A673 (cell line): Measurements from ENCODE around the gene FKRP. TPM values are rescaled to one million over a fixed set of nuclear protein-coding genes. Genes with fewer than 3 reads are reported as not detected.
"Not testable (repeated sequence)": the region's sequence is repeated elsewhere in the genome, so short reads cannot be mapped to it uniquely, and the experiment has no call there.

Experiments
- BruUV-seq: library from RNA; stranded (reverse); fragments of 400-500 nt; replicated peaks from 2 replicates; lab custom pipeline; 2021; lab: Mats Ljungman, UMichigan
- CTCF ChIA-PET: fragments of 300-600 bp; sonication (Branson Sonifier 250); formaldehyde crosslinking; loops from one replicate; lab custom pipeline; 2022; ENCODE audit warnings: antibody characterized with exemption; lab: Charles Lee
- POLR2A ChIA-PET: fragments of 300-600 bp; sonication (Branson Sonifier 250); formaldehyde crosslinking; loops from one replicate; lab custom pipeline; 2022; ENCODE audit warnings: antibody characterized with exemption; ENCODE audit not compliant: low non-redundant PET; lab: Charles Lee
- DNase-seq: peaks from one replicate; pipeline ENCODE4 v3.0.0-alpha.2; 2015; ENCODE audit warnings: low spot score
- H3K27ac ChIP-seq: fragments of 200-600 bp; sonication (generic); 2 replicates; pipeline ENCODE4 v1.5.1; 2016; ENCODE audit warnings: mixed run types, low read depth, mild to moderate bottlenecking, mixed read lengths, antibody characterized with exemption, low read length; ENCODE audit not compliant: poor library complexity, severe bottlenecking
- H3K27me3 ChIP-seq: fragments of 200-600 bp; sonication (generic); replicated peaks from 2 replicates; pipeline ENCODE4 v1.6.1; 2017; ENCODE audit warnings: mixed run types, low read depth, mild to moderate bottlenecking, mixed read lengths, antibody characterized with exemption, low read length; ENCODE audit not compliant: insufficient read depth, poor library complexity
- H3K36me3 ChIP-seq: fragments of 200-600 bp; sonication (generic); 2 replicates; pipeline ENCODE4 v1.6.1; 2016; ENCODE audit warnings: mixed run types, mild to moderate bottlenecking, mixed read lengths, antibody characterized with exemption, low read length; ENCODE audit not compliant: insufficient read depth, poor library complexity, severe bottlenecking
- H3K4me1 ChIP-seq: fragments of 200-600 bp; sonication (generic); 2 replicates; pipeline ENCODE4 v1.6.1; 2017; ENCODE audit warnings: mixed run types, mild to moderate bottlenecking, mixed read lengths, antibody characterized with exemption, low read length; ENCODE audit not compliant: insufficient read depth, poor library complexity, severe bottlenecking
- H3K4me3 ChIP-seq: fragments of 200-600 bp; sonication (generic); 2 replicates; pipeline ENCODE4 v1.5.1; 2016; ENCODE audit warnings: low read depth, mixed run types, mild to moderate bottlenecking, mixed read lengths, low read length; ENCODE audit not compliant: poor library complexity, severe bottlenecking
- H3K9me3 ChIP-seq: fragments of 200-600 bp; sonication (generic); 2 replicates; pipeline ENCODE4 v1.6.1; 2016; ENCODE audit warnings: mixed run types, low read depth, mild to moderate bottlenecking, mixed read lengths, antibody characterized with exemption, low read length; ENCODE audit not compliant: poor library complexity, severe bottlenecking
- CTCF ChIP-seq: fragments of 300-800, 200-600 bp; sonication (generic); conservative IDR thresholded peaks from 2 replicates; pipeline ENCODE4 v1.5.1; 2017; ENCODE audit warnings: low read depth, mild to moderate bottlenecking, antibody characterized with exemption, low read length, moderate library complexity, mixed read lengths
- EZH2 ChIP-seq: fragments of 200-600 bp; sonication (generic); IDR thresholded peaks from 2 replicates; pipeline ENCODE4 v1.6.1; 2017; ENCODE audit warnings: borderline replicate concordance, low read depth, mild to moderate bottlenecking, mixed read lengths, antibody characterized with exemption, low read length; ENCODE audit not compliant: poor library complexity, severe bottlenecking
- intact Hi-C: fragments of 100-400 bp; cut with micrococcal nuclease; formaldehyde crosslinking; loops from one replicate; pipeline ENCODE4 v1.10.0; 2022; ENCODE audit not compliant: unreplicated experiment
- total RNA-seq: library from RNA; stranded (reverse); gene quantifications from 2 replicates; pipeline ENCODE4 v1.2.3, GENCODE V29; 2021

FKRP gene
- total RNA-seq, 1 experiment from 2014 or later: 23.6 TPM

GRCh38 chr19:46766569-46767317, 20.9 kb downstream of the FKRP start:
- Histone ChIP-seq H3K27ac (no peak overlapping the region), H3K4me3 (no peak overlapping the region), H3K27me3 (no peaks in the 10 kb centered on the region), H3K9me3 (no peaks in the 10 kb centered on the region), H3K4me1 (no peaks in the 10 kb centered on the region), H3K36me3 (no peaks in the 10 kb centered on the region)
- ChIA-PET POLR2A (no interaction called here), CTCF (interaction anchor here (0.7 to 1.2 kb wide), 5 partner anchors 9 to 74 kb away, joined by 3 to 7 read pairs (median 3); no protein-coding TSS in a partner anchor)
- intact Hi-C loops: no loop called here
- BruUV-seq: no TSS peak
- TF ChIP-seq CTCF (peak; percentile 90), EZH2 (no peak)
- DNase-seq: peak; percentile 62

- intact Hi-C loops, POLR2A ChIA-PET, DNase-seq, H3K27ac ChIP-seq, BruUV-seq, H3K4me1 ChIP-seq, H3K36me3 ChIP-seq, H3K9me3 ChIP-seq, H3K27me3 ChIP-seq, CTCF ChIA-PET, H3K4me3 ChIP-seq: not testable (repeated sequence)
These were observed 22.9 kb downstream of the FKRP start for GRCh38 chr19:46768746-46769145.

GRCh38 chr19:46772170-46773017, 26.5 kb downstream of the FKRP start:
- Histone ChIP-seq H3K4me1 (no peaks in the 10 kb centered on the region), H3K36me3 (peaks cover 33% of the 10 kb centered on the region), H3K9me3 (no peaks in the 10 kb centered on the region), H3K4me3 (no peak overlapping the region), H3K27me3 (no peaks in the 10 kb centered on the region), H3K27ac (no peak overlapping the region)
- no peak for DNase-seq
- intact Hi-C loops: no loop called here
- ChIA-PET CTCF (no interaction called here), POLR2A (no interaction called here)
- no TSS peak for BruUV-seq
- TF ChIP-seq CTCF (no peak), EZH2 (no peak)
